Measurements from ENCODE around the gene C19orf67.

The C19orf67 gene

GRCh38 chr19:14081797-14082674 is 3.5 kb downstream of the C19orf67 start:
- peak in 1 of 2 donors; percentile 41 for DNase-seq

- peak; percentile 100 for DNase-seq
Measured at GRCh38 chr19:14080887-14081796, 4.4 kb downstream of the C19orf67 start.

GRCh38 chr19:14078411-14078810 is 7.2 kb downstream of the C19orf67 start:
- DNase-seq: peak; percentile 82 to 93

- peak; percentile 28 to 59 for DNase-seq
Measured at GRCh38 chr19:14073925-14074838, 11.4 kb downstream of the C19orf67 start.

GRCh38 chr19:14073261-14073924 is 12.2 kb downstream of the C19orf67 start:
- DNase-seq: peak; percentile 56 to 75

GRCh38 chr19:14072535-14073260 is 12.9 kb downstream of the C19orf67 start, which contains the start of gene MISP3:
Gene MISP3 (plus strand): TSS chr19:14072786. CDS start chr19:14073310, 524 bp downstream.
- no peak for DNase-seq

- DNase-seq: no peak
Measured at GRCh38 chr19:14070268-14071050, 15.1 kb downstream of the C19orf67 start.

- no peak for DNase-seq
Measured at GRCh38 chr19:14066134-14066533, 19.4 kb downstream of the C19orf67 start.

GRCh38 chr19:14063105-14063504 is 22.5 kb downstream of the C19orf67 start:
- DNase-seq: no peak

GRCh38 chr19:14062558-14062855 is 23.1 kb downstream of the C19orf67 start:
- DNase-seq: no peak

- DNase-seq: no peak
Measured at GRCh38 chr19:14061751-14062557, 23.6 kb downstream of the C19orf67 start, which contains the start of gene PALM3. Gene PALM3 (minus strand): TSS chr19:14062076. CDS start chr19:14061980, 96 bp downstream.

- DNase-seq: no peak
Measured at GRCh38 chr19:14061081-14061749, 24.4 kb downstream of the C19orf67 start.

- no peak for DNase-seq
Measured at GRCh38 chr19:14059652-14060155, 25.9 kb downstream of the C19orf67 start.

- no peak for DNase-seq
Measured at GRCh38 chr19:14059093-14059480, 26.5 kb downstream of the C19orf67 start.

GRCh38 chr19:14058182-14059092 is 27.1 kb downstream of the C19orf67 start:
- DNase-seq: no peak

GRCh38 chr19:14056741-14057356 is 28.7 kb downstream of the C19orf67 start:
- no peak for DNase-seq

- DNase-seq: no peak
Measured at GRCh38 chr19:14056069-14056666, 29.4 kb downstream of the C19orf67 start.
